K562 (cell line): ENCODE measurements around the gene CCN5. TPM values are rescaled to one million over a fixed set of nuclear protein-coding genes. Genes with fewer than 3 reads are reported as not detected.

Experiments
- ATAC-seq: fragments of 200-7000 bp; cut with Tn5 transposase; 3 replicates; pipeline ENCODE4 v1.9.1; 2020; ENCODE audit warnings: moderate library complexity
- BruUV-seq: library from RNA; stranded (reverse); fragments of 400-500 nt; replicated peaks from 2 replicates; lab custom pipeline; 2021; lab: Mats Ljungman, UMichigan
- CTCF ChIA-PET: fragments of 300-600 bp; formaldehyde crosslinking; extraction: SDS; loops from one replicate; lab custom pipeline; 2021; ENCODE audit warnings: low intra/inter-chr PET ratio; lab: Yijun Ruan, JAX
- POLR2A ChIA-PET: fragments of 300-600, 350-650 bp; sonication (Branson Sonifier 250); formaldehyde crosslinking; extraction: SDS; loops from one replicate; lab custom pipeline; 2021; ENCODE audit warnings: antibody characterized with exemption, inconsistent platforms; lab: Yijun Ruan, JAX
- DNase-seq, 4 experiments: peaks; one replicate each; pipeline versions ENCODE4 v3.0.0 to v3.0.0-alpha.2; 2011 to 2018; ENCODE audit warnings: low spot score in 3 of 4, mixed read lengths in 3 of 4; ENCODE audit errors: extremely low read depth in 1 of 4
- FAIRE-seq: peaks from 2 replicates; lab custom pipeline; 2011; peaks lifted over from hg19 to GRCh38; lab: Jason Lieb, UNC
- H2AFZ ChIP-seq: 2 replicates; pipeline ENCODE4 v1.6.0; 2011; ENCODE audit warnings: low read depth, low read length, control low read depth, inconsistent platforms
- H3K27ac ChIP-seq: fragments of 200-600 bp; 3 replicates; pipeline ENCODE4 v1.8.0; 2011; ENCODE audit warnings: low read depth, mild to moderate bottlenecking, control low read depth, inconsistent platforms, low read length, moderate library complexity, mixed read lengths; ENCODE audit errors: extremely low read depth
- H3K27me3 ChIP-seq, 2 experiments: fragments of 300-600 bp in 1 of 2; 2 replicates in 1 of 2; 3 replicates in 1 of 2; pipeline versions ENCODE4 v1.6.0 to v1.8.0; 2011; ENCODE audit warnings: inconsistent platforms in 2 of 2, low read length in 2 of 2, mild to moderate bottlenecking in 1 of 2, mixed read lengths in 1 of 2, moderate library complexity in 1 of 2; ENCODE audit not compliant: control insufficient read depth in 2 of 2, insufficient read depth in 2 of 2
- H3K36me3 ChIP-seq: fragments of 300-600 bp; 3 replicates; pipeline ENCODE4 v1.8.0; 2011; ENCODE audit warnings: mild to moderate bottlenecking, low read length, inconsistent platforms; ENCODE audit not compliant: control insufficient read depth, insufficient read depth
- H3K4me1 ChIP-seq, 2 experiments: fragments of 200-600 bp in 1 of 2; replicated peaks in 1 of 2; 2 replicates in 1 of 2; 3 replicates in 1 of 2; pipeline versions ENCODE4 v1.5.1 to v1.8.0; 2011; ENCODE audit warnings: inconsistent platforms in 2 of 2, low read length in 2 of 2, mild to moderate bottlenecking in 1 of 2, mixed read lengths in 1 of 2, moderate library complexity in 1 of 2; ENCODE audit not compliant: control insufficient read depth in 2 of 2, insufficient read depth in 2 of 2
- H3K4me2 ChIP-seq: 2 replicates; pipeline ENCODE4 v1.6.1; 2011; ENCODE audit warnings: low read length, control low read depth, inconsistent platforms, mixed read lengths; ENCODE audit not compliant: insufficient read depth
- H3K4me3 ChIP-seq: fragments of 200-600 bp; sonication (generic), shearing (Covaris generic); 2 replicates; pipeline ENCODE4 v1.5.1; 2016; ENCODE audit warnings: control low read depth, inconsistent platforms
- H3K79me2 ChIP-seq: fragments of 200-600 bp; 3 replicates; pipeline ENCODE4 v1.8.0; 2011; ENCODE audit warnings: low read length, inconsistent platforms; ENCODE audit not compliant: control insufficient read depth, insufficient read depth
- H3K9ac ChIP-seq, 2 experiments: 2 replicates each; pipeline versions ENCODE4 v1.6.0 to v1.6.1; 2011; ENCODE audit warnings: low read depth in 2 of 2, low read length in 2 of 2, control low read depth in 1 of 2, inconsistent platforms in 1 of 2, mild to moderate bottlenecking in 1 of 2, mixed read lengths in 1 of 2; ENCODE audit not compliant: insufficient read depth in 1 of 2
- H3K9me1 ChIP-seq: one replicate; pipeline ENCODE4 v1.6.0; 2011; ENCODE audit warnings: inconsistent platforms, mild to moderate bottlenecking, low read length, moderate library complexity; ENCODE audit not compliant: control insufficient read depth, insufficient read depth
- H3K9me3 ChIP-seq: replicated peaks from 2 replicates; pipeline ENCODE4 v1.5.1; 2011; ENCODE audit warnings: low read depth, low read length, inconsistent platforms; ENCODE audit not compliant: control insufficient read depth, insufficient read depth
- H4K20me1 ChIP-seq: replicated peaks from 2 replicates; pipeline ENCODE4 v1.6.1; 2011; ENCODE audit warnings: low read length, inconsistent platforms, mixed read lengths; ENCODE audit not compliant: control insufficient read depth, insufficient read depth
- CREB1 ChIP-seq, 2 experiments: sonication (generic) in 1 of 2; formaldehyde crosslinking in 1 of 2; IDR thresholded peaks; 2 replicates each; pipeline versions ENCODE4 v1.6.1 to v1.8.0; 2012 to 2022; ENCODE audit warnings: inconsistent platforms in 1 of 2, mild to moderate bottlenecking in 1 of 2, missing genetic modification reagents in 1 of 2, moderate library complexity in 1 of 2
- FUS ChIP-seq: fragments of 200-400 bp; formaldehyde crosslinking; optimal IDR thresholded peaks from 2 replicates; pipeline ENCODE3; 2017; ENCODE audit warnings: low read depth, low read length
- RB1 ChIP-seq: fragments of 450-650 bp; IDR thresholded peaks from 2 replicates; pipeline ENCODE4 v1.6.1; 2017; ENCODE audit warnings: low read depth, mild to moderate bottlenecking
- ZBTB17 ChIP-seq: fragments of 450-650 bp; formaldehyde crosslinking; IDR thresholded peaks from 2 replicates; pipeline ENCODE4 v1.4.0; 2020; ENCODE audit warnings: mild to moderate bottlenecking
- WGBS: fragments of 100-300 bp; shearing (Covaris generic); methylation state at CpG from one replicate; pipeline ENCODE4 v1.1.6; 2016; ENCODE audit warnings: low coverage, mixed read lengths; ENCODE audit not compliant: insufficient coverage; ENCODE audit errors: missing lambda C conversion rate; 5-methylcytosine and 5-hydroxymethylcytosine counted together
- in situ Hi-C: fragments of 300-500 bp; cut with MboI; formaldehyde crosslinking; loops from 4 replicates; pipeline ENCODE4 v1.15.0; 2018; ENCODE audit warnings: inconsistent platforms, mixed read lengths
- intact Hi-C: fragments of 100-400 bp; cut with micrococcal nuclease; formaldehyde crosslinking; loops from 2 replicates; pipeline ENCODE4 v1.14.2; 2022
- polyA plus RNA-seq, 8 experiments: library from polyadenylated mRNA; depleted of rRNA in 4 of 8; stranded (reverse) in 5 of 8; unstranded in 3 of 8; fragments of >200 nt; fragmentation: Nextera tagmentation in 2 of 8; fragmentation: Illumina TruSeq in 1 of 8; extraction: Ambion mirVana in 2 of 8; extraction: Trizol in 1 of 8; gene quantifications; 2 replicates each; pipeline versions ENCODE4 v1.2.1 to v1.2.3, GENCODE V29; 2011 to 2014; ENCODE audit warnings: inconsistent platforms in 1 of 8, missing spikeins in 1 of 8
- total RNA-seq, 7 experiments: library from RNA; depleted of rRNA in 6 of 7; stranded (reverse); fragments of >200 nt in 6 of 7; fragmentation: Illumina TruSeq in 2 of 7; extraction: Trizol in 2 of 7; gene quantifications; 2 replicates each; pipeline versions ENCODE4 v1.2.1 to v1.2.3, GENCODE V29; 2011 to 2021; ENCODE audit warnings: low replicate concordance in 1 of 7
- TF ChIP-seq, protein P1 (sequence below): fragments of 450-650 bp; formaldehyde crosslinking; IDR thresholded peaks from 2 replicates; pipeline ENCODE4 v1.4.0; 2020; ENCODE audit warnings: mild to moderate bottlenecking, moderate library complexity
- TF ChIP-seq, protein P2 (sequence below), 2 experiments: IDR thresholded peaks; 2 replicates each; pipeline ENCODE4 v1.6.1; 2012; ENCODE audit warnings: improper control_type of control experiment in 2 of 2, low read depth in 2 of 2, low read length in 2 of 2, borderline replicate concordance in 1 of 2

Gene CCN5
- total and polyA plus RNA-seq, 9 of the 15 experiments (the other 6 are each of a cell fraction or from before 2014, with no cell fraction given) = not detected

DNA sequence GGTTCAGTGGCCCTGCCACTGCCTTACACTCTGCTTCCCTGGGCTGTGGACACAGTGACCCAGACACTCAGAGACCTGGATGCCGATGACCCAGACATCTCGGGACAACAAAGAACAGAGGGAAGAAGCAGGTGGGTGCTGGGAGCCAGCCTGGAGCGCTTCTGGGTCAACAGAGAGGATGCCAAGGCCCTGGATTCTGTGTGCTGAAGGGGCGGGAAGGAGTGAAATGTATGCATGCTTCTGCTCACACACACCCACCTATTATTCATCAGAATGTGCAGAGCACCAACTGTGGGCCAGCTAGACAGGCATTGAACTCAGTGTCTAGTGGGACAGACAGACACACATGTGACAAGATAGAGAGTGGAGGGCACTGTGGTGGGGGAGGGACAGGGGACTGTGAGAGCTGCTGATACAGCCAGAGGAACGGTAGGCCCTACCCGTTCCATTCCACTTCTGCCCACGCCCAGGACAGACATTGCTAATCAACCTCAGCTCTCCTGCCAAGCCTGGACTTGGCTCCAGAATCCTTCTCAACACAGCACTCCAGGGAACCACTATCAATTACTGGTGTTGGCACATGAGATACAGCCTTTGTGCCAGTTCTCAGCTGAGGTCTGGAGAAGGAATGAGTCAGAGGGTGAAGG, 50.7 kb downstream of the CCN5 start:
- Histone ChIP-seq H4K20me1 (peaks cover 4% of the 10 kb centered on the region; the same call in 1 of the 2 replicates), H3K9me3 (no peaks in the 10 kb centered on the region), H3K4me3 (no peak overlapping the region), H3K27ac (no peak overlapping the region), H3K4me2 (no peak overlapping the region), H3K27me3 (peaks cover 0 to 41% of the 10 kb centered on the region in 2 experiments; a peak in 4 of 5 replicates), H3K79me2 (no peaks in the 10 kb centered on the region), H3K36me3 (no peaks in the 10 kb centered on the region), H3K9ac (no peak overlapping the region), H3K9me1 (no peaks in the 10 kb centered on the region), H3K4me1 (no peaks in the 10 kb centered on the region), H2AFZ (no peak overlapping the region)
- TF ChIP-seq ZBTB17 (CRISPR knock-in tag) (peak; percentile 83; the same call in 1 of the 2 replicates), RB1 (no peak)
- BruUV-seq = no TSS peak
- no peak; the same call in 2 of the 3 replicates for ATAC-seq
- ChIA-PET CTCF (no interaction called here), POLR2A (no interaction called here)
- in situ Hi-C loops = no loop called here
- intact Hi-C loops = no loop called here
- WGBS = 2% methylated on average over 7 of the region's 7 CpGs
- no peak for FAIRE-seq
- no peak for DNase-seq

DNA sequence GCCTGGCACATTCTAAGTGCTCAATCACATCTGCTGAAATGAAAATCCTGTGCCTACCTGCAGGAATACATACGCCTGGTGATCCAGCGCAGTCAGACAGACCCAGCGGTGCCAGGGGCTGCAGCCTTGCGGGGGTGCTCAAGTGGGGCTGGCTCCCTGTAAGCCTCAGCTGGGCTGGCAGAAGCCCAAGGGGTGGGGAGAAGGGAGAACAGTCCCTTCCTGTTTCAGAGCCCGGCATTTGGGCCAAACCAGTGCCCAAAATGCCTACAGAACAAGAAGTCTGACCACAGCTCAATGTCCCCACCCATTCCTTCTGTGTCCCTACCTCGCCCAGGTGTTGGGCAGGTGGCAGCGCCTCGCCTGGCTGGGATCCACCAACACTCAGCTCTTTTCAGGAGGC, 53.1 kb downstream of the CCN5 start:
- WGBS = 0% methylated on average over 8 of the region's 8 CpGs
- H3K27me3 ChIP-seq = peaks cover 0 to 32% of the 10 kb centered on the region in 2 experiments; a peak in 4 of 5 replicates
- H3K4me1 ChIP-seq = no peaks in the 10 kb centered on the region
- H3K36me3 ChIP-seq = no peaks in the 10 kb centered on the region
- H3K4me2 ChIP-seq = no peak overlapping the region
- H3K79me2 ChIP-seq = no peaks in the 10 kb centered on the region
- intact Hi-C loops = no loop called here
- ChIA-PET CTCF (no interaction called here), POLR2A (interaction anchor here (1.1 to 1.6 kb wide), 2 partner anchors 9 to 1919 kb away, joined by 5 read pairs; no protein-coding TSS in a partner anchor)
- no TSS peak for BruUV-seq
- in situ Hi-C loops = no loop called here
- peaks cover 7% of the 10 kb centered on the region; the same call in 1 of the 2 replicates for H4K20me1 ChIP-seq
- no peak overlapping the region for H3K4me3 ChIP-seq
- FAIRE-seq (no peak), ATAC-seq (no peak), DNase-seq (no peak)
- H2AFZ ChIP-seq = no peak overlapping the region
- H3K27ac ChIP-seq = no peak overlapping the region
- no peak overlapping the region for H3K9ac ChIP-seq
- no peaks in the 10 kb centered on the region for H3K9me1 ChIP-seq
- H3K9me3 ChIP-seq = no peaks in the 10 kb centered on the region
- TF ChIP-seq, protein P1, sequence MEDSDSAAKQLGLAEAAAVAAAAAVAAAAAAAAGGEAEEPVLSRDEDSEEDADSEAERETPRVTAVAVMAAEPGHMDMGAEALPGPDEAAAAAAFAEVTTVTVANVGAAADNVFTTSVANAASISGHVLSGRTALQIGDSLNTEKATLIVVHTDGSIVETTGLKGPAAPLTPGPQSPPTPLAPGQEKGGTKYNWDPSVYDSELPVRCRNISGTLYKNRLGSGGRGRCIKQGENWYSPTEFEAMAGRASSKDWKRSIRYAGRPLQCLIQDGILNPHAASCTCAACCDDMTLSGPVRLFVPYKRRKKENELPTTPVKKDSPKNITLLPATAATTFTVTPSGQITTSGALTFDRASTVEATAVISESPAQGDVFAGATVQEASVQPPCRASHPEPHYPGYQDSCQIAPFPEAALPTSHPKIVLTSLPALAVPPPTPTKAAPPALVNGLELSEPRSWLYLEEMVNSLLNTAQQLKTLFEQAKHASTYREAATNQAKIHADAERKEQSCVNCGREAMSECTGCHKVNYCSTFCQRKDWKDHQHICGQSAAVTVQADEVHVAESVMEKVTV (CRISPR knock-in tag) = no peak
- TF ChIP-seq CREB1 (IDR thresholded peaks at IDR 0.05) (no peak), CREB1 (CRISPR knock-in tag; IDR thresholded peaks at IDR 0.05) (no peak), FUS (no peak)
- TF ChIP-seq, protein P2, sequence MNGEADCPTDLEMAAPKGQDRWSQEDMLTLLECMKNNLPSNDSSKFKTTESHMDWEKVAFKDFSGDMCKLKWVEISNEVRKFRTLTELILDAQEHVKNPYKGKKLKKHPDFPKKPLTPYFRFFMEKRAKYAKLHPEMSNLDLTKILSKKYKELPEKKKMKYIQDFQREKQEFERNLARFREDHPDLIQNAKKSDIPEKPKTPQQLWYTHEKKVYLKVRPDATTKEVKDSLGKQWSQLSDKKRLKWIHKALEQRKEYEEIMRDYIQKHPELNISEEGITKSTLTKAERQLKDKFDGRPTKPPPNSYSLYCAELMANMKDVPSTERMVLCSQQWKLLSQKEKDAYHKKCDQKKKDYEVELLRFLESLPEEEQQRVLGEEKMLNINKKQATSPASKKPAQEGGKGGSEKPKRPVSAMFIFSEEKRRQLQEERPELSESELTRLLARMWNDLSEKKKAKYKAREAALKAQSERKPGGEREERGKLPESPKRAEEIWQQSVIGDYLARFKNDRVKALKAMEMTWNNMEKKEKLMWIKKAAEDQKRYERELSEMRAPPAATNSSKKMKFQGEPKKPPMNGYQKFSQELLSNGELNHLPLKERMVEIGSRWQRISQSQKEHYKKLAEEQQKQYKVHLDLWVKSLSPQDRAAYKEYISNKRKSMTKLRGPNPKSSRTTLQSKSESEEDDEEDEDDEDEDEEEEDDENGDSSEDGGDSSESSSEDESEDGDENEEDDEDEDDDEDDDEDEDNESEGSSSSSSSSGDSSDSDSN (IDR thresholded peaks at IDR 0.05; ENCODE audit: borderline replicate concordance in 1 of 2, low read depth in 2 of 2, low read length in 2 of 2) = no peak
